K562 (cell line): ENCODE results near the gene TLE6. TPM values are rescaled to one million over a fixed set of nuclear protein-coding genes. Genes with fewer than 3 reads are reported as not detected.

Source experiments
- BRF2 ChIP-seq: IDR thresholded peaks from 3 replicates; pipeline ENCODE4 v1.6.1; 2011; ENCODE audit warnings: borderline replicate concordance, mild to moderate bottlenecking; ENCODE audit not compliant: insufficient read length, insufficient read depth
- MCM2 ChIP-seq: fragments of 450-650 bp; IDR thresholded peaks from 2 replicates; pipeline ENCODE4 v1.6.1; 2017; ENCODE audit warnings: low read depth, mild to moderate bottlenecking
- MED1 ChIP-seq: sonication (generic); formaldehyde crosslinking; IDR thresholded peaks from 2 replicates; pipeline ENCODE4 v1.8.1; 2023; ENCODE audit warnings: missing genetic modification reagents, borderline replicate concordance
- NR4A1 ChIP-seq, 2 experiments: fragments of 250-450 bp in 1 of 2; fragments of 450-650 bp in 1 of 2; sonication (Bioruptor Pico) in 1 of 2; IDR thresholded peaks; 2 replicates each; pipeline versions ENCODE4 v1.4.0 to v1.6.1; 2016 to 2020; ENCODE audit warnings: mild to moderate bottlenecking in 2 of 2, missing compliant biosample characterization in 1 of 2, missing genetic modification characterization in 1 of 2, moderate library complexity in 1 of 2
- RBM17 ChIP-seq: fragments of 200-400 bp; formaldehyde crosslinking; IDR thresholded peaks from 2 replicates; pipeline ENCODE4 v1.6.1; 2017; ENCODE audit warnings: low read depth, mild to moderate bottlenecking, low read length, borderline replicate concordance
- SMARCE1 ChIP-seq: fragments of 450-650 bp; IDR thresholded peaks from 2 replicates; pipeline ENCODE4 v1.7.1; 2016; ENCODE audit warnings: mild to moderate bottlenecking
- STAG1 ChIP-seq: sonication (generic); formaldehyde crosslinking; IDR thresholded peaks from 2 replicates; pipeline ENCODE4 v1.5.0; 2020; ENCODE audit warnings: missing genetic modification reagents, borderline replicate concordance
- ZBTB2 ChIP-seq: fragments of 450-650 bp; IDR thresholded peaks from 2 replicates; pipeline ENCODE4 v1.6.1; 2016; ENCODE audit warnings: antibody characterized with exemption
- ZNF561 ChIP-seq: fragments of 450-650 bp; formaldehyde crosslinking; conservative IDR thresholded peaks from 2 replicates; pipeline ENCODE4 v1.4.0; 2020; ENCODE audit warnings: mild to moderate bottlenecking, moderate library complexity
- ZNF609 ChIP-seq: sonication (generic); formaldehyde crosslinking; IDR thresholded peaks from 2 replicates; pipeline ENCODE4 v1.8.1; 2023; ENCODE audit warnings: missing genetic modification reagents, mild to moderate bottlenecking, borderline replicate concordance
- polyA plus RNA-seq, 8 experiments: library from polyadenylated mRNA; depleted of rRNA in 4 of 8; stranded (reverse) in 5 of 8; unstranded in 3 of 8; fragments of >200 nt; fragmentation: Nextera tagmentation in 2 of 8; fragmentation: Illumina TruSeq in 1 of 8; extraction: Ambion mirVana in 2 of 8; extraction: Trizol in 1 of 8; gene quantifications; 2 replicates each; pipeline versions ENCODE4 v1.2.1 to v1.2.3, GENCODE V29; 2011 to 2014; ENCODE audit warnings: inconsistent platforms in 1 of 8, missing spikeins in 1 of 8
- total RNA-seq, 7 experiments: library from RNA; depleted of rRNA in 6 of 7; stranded (reverse); fragments of >200 nt in 6 of 7; fragmentation: Illumina TruSeq in 2 of 7; extraction: Trizol in 2 of 7; gene quantifications; 2 replicates each; pipeline versions ENCODE4 v1.2.1 to v1.2.3, GENCODE V29; 2011 to 2021; ENCODE audit warnings: low replicate concordance in 1 of 7

TLE6 gene
- total and polyA plus RNA-seq, 9 of the 15 experiments (the other 6 are each of a cell fraction or from before 2014, with no cell fraction given): 1.1 to 6.1 (median 2.5) TPM

- no peak for TF ChIP-seq RBM17
- TF ChIP-seq ZNF609 (CRISPR knock-in tag): 0 out of 2 replicates have a peak, but pooled peaks have one; percentile 73
- no peak for TF ChIP-seq MED1 (CRISPR knock-in tag)
- no peak for TF ChIP-seq NR4A1 (CRISPR knock-in tag; IDR thresholded peaks at IDR 0.05)
- TF ChIP-seq NR4A1 (tag; IDR thresholded peaks at IDR 0.05): peak; percentile 70; the same call in 1 of the 2 replicates
- peak; percentile 58; the same call in 1 of the 2 replicates for TF ChIP-seq ZBTB2
- TF ChIP-seq STAG1 (CRISPR knock-in tag): no peak
- peak; percentile 98 for TF ChIP-seq SMARCE1
- no peak for TF ChIP-seq MCM2
- TF ChIP-seq ZNF561: no peak
- no peak for TF ChIP-seq BRF2
Observed at GRCh38 chr19:2949939-2950285, 27.5 kb upstream of the TLE6 start (continued).
